D721Med (cell line): ENCODE data around the gene TMEM201.
"Not testable (repeated sequence)": the region's sequence is repeated elsewhere in the genome, so short reads cannot be mapped to it uniquely, and the experiment has no call there.

ENCODE experiments used
- DNase-seq: peaks from one replicate; pipeline ENCODE4 v3.0.0; 2011; ENCODE audit warnings: low spot score; ENCODE audit not compliant: insufficient read length
- FAIRE-seq: peaks from 2 replicates; lab custom pipeline; 2011; peaks lifted over from hg19 to GRCh38; lab: Jason Lieb, UNC
- TF ChIP-seq, protein P1 (sequence below): IDR thresholded peaks from 2 replicates; pipeline ENCODE4 v1.5.1; 2012; ENCODE audit warnings: mild to moderate bottlenecking, control low read depth; ENCODE audit not compliant: insufficient read depth; ENCODE audit errors: missing control alignments

The TMEM201 gene

GRCh38 chr1:9551984-9552383 is 36.7 kb upstream of the TMEM201 start:
- FAIRE-seq = no peak
- TF ChIP-seq, protein P1, sequence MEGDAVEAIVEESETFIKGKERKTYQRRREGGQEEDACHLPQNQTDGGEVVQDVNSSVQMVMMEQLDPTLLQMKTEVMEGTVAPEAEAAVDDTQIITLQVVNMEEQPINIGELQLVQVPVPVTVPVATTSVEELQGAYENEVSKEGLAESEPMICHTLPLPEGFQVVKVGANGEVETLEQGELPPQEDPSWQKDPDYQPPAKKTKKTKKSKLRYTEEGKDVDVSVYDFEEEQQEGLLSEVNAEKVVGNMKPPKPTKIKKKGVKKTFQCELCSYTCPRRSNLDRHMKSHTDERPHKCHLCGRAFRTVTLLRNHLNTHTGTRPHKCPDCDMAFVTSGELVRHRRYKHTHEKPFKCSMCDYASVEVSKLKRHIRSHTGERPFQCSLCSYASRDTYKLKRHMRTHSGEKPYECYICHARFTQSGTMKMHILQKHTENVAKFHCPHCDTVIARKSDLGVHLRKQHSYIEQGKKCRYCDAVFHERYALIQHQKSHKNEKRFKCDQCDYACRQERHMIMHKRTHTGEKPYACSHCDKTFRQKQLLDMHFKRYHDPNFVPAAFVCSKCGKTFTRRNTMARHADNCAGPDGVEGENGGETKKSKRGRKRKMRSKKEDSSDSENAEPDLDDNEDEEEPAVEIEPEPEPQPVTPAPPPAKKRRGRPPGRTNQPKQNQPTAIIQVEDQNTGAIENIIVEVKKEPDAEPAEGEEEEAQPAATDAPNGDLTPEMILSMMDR = no peak
- DNase-seq = peak; percentile 35

DNA sequence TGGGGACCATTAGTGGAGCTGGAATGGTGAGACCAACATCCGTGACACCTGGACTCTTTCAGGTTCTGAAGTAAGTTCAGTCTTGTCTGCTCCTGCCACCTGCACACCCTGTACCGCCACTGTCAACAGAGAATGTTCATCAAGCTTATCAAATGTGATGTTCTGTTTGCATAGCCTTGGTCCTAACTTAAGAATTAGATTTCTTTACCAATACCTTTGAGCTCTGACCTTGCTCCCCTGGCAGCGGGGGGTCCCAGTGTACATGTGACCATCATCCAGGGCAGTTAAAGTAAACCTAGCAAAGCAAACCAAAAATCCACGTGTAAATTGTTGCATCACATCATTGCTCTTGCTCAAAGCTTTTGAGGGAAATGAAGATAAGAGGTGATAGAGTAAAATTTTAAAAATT is 35.0 kb upstream of the TMEM201 start:
- FAIRE-seq = no peak
- no peak for DNase-seq
- TF ChIP-seq, protein P1 = no peak

- FAIRE-seq = no peak
- TF ChIP-seq, protein P1 = no peak
- DNase-seq = no peak
Observed at GRCh38 chr1:9555942-9556341, 32.8 kb upstream of the TMEM201 start.

GRCh38 chr1:9557624-9558023 is 31.1 kb upstream of the TMEM201 start:
- FAIRE-seq (no peak), DNase-seq (no peak)

DNA sequence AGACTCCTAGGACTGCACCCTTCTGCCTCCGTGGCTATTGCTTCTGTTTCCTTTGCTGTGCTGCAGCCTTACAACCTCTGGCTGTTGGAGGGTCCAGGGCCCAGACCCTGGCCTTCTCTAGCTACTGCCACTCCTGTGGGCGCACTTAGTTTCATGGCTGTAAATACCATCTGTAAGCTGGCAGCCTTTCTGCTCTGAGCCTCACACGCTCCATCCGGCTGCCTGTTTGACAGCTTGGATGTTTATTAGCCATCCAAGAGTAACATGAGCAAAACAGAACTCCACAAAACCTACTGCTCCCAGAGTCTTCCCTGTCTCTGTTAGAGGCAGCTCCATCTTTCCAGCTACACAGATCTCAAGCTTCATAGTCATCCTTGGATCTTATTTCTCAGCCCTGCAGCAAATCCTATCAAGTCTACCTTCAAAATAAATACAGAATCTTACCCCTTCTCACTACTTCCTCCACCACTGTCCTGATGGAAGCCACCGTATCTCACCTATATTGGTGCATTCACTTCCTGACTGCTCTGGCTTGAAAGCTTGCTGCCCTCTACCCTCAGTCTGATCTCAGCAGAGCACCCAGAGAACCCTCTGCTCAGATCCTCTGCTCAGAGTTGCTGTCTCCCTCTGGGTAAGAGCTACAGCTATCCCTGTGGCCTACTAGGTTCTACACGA is 30.3 kb upstream of the TMEM201 start:
- DNase-seq (no peak), FAIRE-seq (no peak)
- TF ChIP-seq, protein P1 = no peak

More at GRCh38 chr1:9557624-9558023, 31.1 kb upstream of the TMEM201 start:
- TF ChIP-seq, protein P1 = no peak

DNA sequence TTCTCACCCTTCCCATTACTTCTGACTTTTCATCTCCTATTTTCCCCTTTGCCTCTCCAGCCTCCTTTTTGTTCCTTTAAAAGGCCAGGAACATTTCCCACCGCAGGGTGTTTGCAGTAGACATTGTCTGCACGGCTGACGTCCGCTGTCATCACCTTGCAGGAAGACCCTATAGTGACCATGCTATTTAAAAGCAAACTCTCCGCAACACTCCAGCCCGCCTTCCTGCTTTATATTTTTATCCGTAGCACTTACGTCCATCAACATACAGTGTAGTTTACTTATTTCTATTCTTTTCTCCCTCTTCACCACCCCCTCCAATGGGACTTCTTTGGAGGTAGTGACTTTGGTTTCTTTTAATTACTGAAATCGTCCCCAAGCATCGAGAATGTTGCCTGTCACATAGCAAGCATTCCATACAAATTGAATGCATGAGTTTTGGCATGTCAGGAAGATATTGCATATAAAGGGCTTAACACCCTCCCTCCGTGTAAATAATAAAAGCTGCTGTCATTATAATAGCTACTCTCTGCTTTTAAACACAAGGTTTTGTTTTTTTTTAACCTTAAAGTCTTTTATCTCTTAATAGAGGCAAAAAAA is 29.7 kb upstream of the TMEM201 start:
- TF ChIP-seq, protein P1 = no peak
- FAIRE-seq (no peak), DNase-seq (no peak)

DNA sequence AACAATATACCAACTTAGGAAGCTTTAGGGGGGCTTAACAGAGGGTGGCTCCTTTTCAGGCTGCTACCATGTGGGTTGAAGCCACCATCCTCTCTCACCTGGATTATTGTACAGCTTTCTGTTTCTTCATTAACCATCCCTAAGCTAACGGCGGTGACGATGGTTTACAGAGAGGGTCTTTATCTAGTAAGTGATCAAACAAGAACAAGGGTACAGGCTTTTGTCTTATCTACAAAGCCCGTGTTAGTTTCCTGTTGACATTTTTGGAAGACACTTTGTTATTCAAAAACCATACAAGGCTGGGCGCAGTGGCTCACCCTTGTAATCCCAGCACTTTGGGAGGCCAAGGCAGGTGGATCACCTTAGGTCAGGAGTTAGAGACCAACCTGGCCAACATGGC is 29.0 kb upstream of the TMEM201 start:
- no peak for FAIRE-seq
- no peak for DNase-seq
- TF ChIP-seq, protein P1 = no peak

GRCh38 chr1:9560090-9560489 is 28.6 kb upstream of the TMEM201 start:
- not testable (repeated sequence) for DNase-seq, FAIRE-seq
